ENCODE results near the gene DPY19L3.
A peak's percentile ranks its signal among the peaks of the same experiment; 100 is the strongest.
"Not testable (repeated sequence)": the region's sequence is repeated elsewhere in the genome, so short reads cannot be mapped to it uniquely, and the experiment has no call there.

Gene DPY19L3, protein sequence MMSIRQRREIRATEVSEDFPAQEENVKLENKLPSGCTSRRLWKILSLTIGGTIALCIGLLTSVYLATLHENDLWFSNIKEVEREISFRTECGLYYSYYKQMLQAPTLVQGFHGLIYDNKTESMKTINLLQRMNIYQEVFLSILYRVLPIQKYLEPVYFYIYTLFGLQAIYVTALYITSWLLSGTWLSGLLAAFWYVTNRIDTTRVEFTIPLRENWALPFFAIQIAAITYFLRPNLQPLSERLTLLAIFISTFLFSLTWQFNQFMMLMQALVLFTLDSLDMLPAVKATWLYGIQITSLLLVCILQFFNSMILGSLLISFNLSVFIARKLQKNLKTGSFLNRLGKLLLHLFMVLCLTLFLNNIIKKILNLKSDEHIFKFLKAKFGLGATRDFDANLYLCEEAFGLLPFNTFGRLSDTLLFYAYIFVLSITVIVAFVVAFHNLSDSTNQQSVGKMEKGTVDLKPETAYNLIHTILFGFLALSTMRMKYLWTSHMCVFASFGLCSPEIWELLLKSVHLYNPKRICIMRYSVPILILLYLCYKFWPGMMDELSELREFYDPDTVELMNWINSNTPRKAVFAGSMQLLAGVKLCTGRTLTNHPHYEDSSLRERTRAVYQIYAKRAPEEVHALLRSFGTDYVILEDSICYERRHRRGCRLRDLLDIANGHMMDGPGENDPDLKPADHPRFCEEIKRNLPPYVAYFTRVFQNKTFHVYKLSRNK

DNA sequence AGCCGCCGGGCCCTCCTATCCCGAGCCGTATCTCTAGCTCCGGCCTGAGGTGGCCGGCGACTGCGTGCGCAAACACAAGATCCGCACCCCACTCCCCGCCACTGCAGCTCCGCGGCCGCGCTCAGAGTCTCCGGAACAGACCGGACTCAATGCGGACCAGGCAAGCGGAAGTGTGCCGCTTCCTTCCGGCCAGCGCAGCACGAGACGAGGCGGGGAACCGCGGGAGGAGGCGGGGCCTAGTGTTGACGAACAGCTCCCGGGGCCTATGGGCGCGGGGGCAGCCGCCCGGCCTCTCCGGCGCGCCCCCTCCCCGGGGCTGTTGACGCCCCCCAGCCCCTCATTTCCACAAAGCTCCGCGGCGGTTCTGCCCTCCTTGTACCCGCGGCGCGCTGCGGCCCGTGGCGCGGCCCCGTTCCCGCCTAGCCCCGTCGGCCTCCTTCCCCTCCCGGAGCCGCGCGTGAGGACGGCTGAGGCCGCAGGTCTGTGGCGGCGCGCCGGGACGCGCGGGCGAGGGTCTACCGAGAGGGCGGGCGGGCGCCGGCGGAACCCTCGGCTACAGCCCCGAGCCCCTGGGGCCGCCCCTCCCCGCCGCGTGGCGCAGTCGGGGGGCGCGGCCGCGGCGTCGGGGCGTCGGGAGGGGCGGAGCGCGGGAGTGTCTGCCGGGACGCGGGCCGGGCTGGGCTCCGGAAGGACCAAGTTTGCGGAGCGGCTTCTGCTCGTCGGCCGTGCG lies at the start of gene DPY19L3:
Gene DPY19L3 (plus strand): TSS at position 340 of the 730 bp plus-strand sequence. CDS start 2,484 bp downstream, outside the sequence.
- peak; percentile 92 for DNase-seq (ENCODE audit: insufficient read length, low spot score)

DNA sequence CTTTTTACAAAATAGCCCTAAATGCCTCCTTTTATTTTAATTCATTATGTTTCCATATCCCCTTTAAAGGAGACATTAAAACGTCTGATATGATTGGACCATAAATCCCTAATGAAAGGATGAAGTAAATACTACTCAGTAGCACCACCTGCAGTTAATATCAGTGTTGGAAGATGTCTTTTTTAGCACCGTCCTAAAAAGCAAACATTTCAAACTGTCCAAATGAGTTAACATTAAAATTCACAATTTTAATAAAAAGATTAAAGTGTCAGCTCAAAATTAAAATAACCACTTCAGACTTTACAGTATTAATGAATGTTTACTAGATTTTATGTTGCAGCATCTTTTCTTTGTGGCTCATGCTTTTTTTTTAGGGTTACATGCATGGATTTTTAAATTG lies 47.9 kb upstream of the DPY19L3 start:
- FAIRE-seq (no peak), DNase-seq (ENCODE audit: insufficient read length, low spot score) (no peak)

More for the DNA sequence above, at the start of gene DPY19L3:
- peak; percentile 81 for FAIRE-seq

DNA sequence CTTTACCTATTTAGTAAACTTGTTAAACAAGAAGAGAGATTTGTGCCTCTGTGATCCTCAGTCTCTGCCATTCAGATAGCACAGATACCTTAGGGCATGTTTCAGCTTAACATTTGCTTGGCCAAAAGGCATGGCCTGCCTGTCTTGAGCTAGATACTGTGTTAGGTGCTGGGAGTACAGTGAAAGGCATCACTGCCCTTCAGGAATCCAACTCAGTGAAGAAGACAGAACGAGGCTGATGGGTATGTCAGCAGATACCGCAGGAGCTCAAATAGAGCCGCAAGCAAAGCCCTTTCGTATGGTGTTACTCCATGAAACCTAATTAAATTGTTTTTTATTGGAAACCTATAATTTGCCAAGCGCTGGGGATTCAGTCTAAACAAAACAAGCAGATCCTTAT lies 47.2 kb upstream of the DPY19L3 start:
- FAIRE-seq: no peak
- no peak for DNase-seq (ENCODE audit: insufficient read length, low spot score)

DNA sequence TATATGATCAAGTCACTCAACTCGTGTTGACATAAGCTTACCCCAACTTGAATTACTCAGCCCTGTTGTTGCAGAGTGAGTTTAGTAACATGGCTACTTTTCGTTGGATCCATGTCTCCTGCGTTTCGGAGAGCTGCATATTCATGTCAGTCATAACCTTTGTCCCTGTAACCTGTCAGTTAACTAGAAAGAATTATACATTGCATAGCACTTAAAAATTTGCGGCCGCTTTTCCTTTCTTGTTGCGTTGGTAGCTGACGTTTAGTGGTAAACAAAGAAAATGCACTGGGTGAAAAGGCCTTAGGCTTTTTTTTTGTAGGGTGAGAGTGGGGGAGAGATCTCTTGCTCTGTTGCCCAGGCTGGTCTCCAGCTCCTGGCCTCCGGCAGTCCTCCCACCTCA lies 46.0 kb upstream of the DPY19L3 start:
- FAIRE-seq (no peak), DNase-seq (ENCODE audit: insufficient read length, low spot score) (no peak)

DNA sequence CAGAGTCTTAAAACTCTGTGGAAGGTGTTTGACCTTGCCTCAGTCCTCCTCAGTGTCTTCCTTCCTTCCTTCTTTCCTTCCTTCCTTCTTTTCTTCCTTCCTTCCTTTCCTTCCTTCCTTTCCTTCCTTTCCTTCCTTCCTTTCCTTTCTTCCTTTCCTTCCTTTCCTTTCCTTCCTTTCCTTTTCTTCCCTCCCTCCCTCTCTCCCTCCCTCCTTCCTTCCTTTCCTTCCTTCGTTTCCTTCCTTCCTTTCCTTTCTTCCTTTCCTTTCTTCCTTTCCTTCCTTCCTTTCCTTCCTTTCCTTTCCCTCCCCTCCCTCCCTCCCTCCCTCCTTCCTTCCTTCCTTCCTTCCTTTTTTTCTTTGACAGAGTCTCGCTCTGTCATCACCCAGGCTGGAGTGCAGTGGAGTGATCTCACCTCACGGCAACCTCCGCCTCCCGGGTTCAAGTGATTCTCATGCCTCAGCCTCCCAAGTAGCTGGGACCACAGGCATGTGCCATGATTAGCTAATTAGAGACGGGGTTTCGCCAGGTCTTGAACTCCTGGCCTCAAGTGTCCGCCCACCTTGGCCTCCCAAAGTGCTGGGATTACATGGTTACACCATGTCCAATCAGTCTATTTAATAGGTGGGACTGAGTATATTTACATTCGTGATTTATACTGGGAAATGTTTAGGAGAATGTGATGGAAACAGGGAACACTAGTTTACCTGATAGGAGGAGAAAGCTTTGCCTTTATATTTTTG lies 43.8 kb upstream of the DPY19L3 start:
- no peak for FAIRE-seq

DNA sequence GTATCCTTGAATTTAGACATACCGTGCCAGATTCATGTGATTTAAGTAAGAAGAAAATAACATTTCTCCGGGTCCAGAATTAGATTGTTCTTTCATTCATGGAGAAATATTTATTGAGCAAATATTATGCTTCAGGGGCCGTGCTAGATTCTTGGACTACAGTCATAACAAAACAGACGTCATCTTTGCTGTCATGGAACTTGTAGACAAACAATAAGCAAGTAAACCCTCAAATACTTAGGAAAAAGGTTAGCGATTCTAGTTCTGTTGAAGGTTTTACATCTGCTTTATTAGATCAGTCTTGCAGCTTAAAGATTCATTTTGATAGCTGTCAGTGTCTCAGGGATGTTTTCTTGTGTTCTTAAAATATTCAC lies 43.3 kb upstream of the DPY19L3 start:
- no peak for FAIRE-seq

More for the DNA sequence above, 43.8 kb upstream of the DPY19L3 start:
- DNase-seq (ENCODE audit: insufficient read length, low spot score): no peak

DNA sequence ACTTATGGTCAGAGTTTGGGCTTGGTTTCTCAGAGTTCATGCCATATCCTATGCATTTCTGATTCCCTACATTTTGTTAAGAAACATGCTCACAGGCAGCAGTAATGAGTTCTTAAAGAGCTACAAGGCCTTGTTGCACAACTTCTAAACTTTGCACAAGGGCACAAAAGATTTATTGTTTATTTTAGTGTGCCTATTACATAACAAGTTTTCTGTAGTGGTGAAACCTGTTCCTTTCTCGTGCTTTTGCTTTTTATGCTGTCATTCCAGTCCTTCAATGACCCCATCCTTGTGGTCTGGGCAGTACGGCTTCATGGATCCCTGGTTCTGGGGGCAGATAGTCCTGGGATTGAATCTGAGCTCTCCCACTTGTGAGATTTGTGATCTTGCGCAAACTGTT lies 42.4 kb upstream of the DPY19L3 start:
- no peak for FAIRE-seq
- DNase-seq (ENCODE audit: insufficient read length, low spot score): no peak

More for the DNA sequence above, 43.3 kb upstream of the DPY19L3 start:
- DNase-seq (ENCODE audit: insufficient read length, low spot score): no peak

DNA sequence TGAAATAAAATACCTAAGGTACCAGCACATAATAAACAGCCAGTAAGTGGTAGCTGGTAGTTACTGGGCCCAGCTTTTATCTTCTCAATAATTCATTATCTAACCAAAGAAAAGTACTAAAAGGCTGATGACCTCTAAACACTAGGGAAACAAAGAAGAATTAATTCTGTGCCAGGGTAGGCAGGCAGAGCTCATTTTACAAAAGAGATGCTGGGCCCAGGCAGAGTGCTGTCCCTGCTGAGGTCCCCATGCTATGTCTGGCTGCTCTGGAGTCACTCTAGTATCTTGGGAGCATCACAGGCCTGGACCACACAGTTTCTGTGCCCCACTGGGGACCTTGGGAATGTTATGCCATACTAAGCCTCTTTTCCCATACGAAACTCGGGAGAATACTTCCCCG lies 41.9 kb upstream of the DPY19L3 start:
- FAIRE-seq: no peak
- DNase-seq (ENCODE audit: insufficient read length, low spot score): no peak

DNA sequence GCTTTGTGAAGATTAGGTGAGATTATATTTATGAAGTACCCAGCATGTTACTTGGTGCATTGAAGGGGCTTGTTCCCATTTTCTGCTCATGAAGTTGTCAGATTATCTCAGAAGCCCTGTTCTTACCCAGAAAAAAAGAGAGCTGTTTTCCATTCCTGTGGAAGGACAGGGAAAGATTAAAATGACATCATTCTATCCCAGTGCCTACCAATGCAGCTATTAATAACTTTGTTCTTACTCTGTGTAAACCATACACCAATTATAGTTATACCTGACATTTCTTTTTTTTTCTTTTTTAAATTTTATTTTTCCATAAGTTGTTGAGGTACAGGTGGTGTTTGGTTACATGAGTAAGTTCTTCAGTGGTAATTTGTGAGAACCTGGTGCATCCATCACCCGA lies 41.5 kb upstream of the DPY19L3 start:
- FAIRE-seq (no peak), DNase-seq (ENCODE audit: insufficient read length, low spot score) (no peak)

DNA sequence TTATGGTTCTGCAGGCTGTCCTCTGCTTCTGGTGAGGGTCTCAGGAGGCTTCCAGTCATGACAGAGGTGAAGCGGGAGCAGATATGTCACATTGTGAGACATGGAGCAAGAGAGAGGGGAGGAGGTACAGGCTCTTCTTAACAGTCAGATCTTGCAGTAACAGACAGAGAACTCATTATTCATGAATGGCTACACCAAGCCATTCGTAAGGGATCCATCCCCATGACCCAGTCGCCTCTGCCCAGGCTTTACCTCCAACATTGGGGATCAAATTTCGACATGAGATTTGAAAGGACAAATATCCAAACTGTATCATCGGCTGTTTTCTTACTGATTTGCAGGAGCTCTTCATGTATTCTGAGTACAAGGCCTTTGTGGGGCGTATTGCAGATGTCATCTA lies 38.5 kb upstream of the DPY19L3 start:
- no peak for FAIRE-seq
- no peak for DNase-seq (ENCODE audit: insufficient read length, low spot score)

DNA sequence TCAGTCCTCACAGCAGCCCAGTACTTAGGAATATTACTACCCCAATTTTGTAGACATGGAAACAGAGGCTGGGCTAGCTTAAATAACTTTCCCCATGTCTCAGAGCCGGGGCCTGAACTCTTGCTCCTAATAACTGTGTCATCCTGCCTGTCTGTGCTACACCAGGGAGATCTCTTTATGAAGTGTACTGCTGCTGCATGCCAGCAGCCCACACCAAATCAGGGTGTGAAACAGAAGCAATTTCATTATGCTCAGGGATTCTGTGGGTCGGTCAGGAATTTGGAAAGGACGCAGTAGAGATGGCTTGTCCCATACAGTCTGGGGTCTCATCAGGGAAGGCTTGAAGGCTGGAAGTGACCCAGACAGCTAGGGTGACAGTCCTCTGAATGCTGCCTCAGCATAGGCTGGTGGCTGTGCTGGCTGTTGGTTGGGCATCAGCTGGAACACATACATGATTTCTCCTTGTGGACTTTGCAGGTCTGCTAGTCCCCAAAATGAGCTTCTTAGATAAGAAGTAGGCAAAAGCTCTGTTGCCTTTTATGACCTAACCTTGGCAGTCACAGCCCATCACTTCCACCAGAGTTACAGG lies 37.5 kb upstream of the DPY19L3 start:
- DNase-seq (ENCODE audit: insufficient read length, low spot score) (no peak), FAIRE-seq (no peak)

DNA sequence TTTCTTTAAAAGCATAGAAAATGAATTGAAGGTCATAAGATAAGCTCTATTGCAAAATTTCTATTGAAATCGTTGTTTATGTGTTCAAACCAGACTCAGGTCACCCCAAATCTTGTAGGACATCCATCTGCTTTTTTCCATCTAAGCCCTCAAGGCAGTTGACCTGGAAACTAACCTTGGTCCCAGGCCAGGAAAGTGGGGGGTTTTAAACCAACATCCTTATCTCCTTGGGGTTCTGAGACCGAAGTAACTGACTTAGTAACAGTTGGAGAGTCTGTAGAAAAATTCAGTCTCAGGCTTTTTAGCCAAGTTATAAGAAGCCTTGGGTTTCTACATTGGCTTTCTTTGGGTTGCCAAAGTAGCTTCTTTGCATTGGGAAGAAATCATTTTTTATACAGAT lies 36.8 kb upstream of the DPY19L3 start:
- no peak for DNase-seq (ENCODE audit: insufficient read length, low spot score)
- FAIRE-seq: no peak

DNA sequence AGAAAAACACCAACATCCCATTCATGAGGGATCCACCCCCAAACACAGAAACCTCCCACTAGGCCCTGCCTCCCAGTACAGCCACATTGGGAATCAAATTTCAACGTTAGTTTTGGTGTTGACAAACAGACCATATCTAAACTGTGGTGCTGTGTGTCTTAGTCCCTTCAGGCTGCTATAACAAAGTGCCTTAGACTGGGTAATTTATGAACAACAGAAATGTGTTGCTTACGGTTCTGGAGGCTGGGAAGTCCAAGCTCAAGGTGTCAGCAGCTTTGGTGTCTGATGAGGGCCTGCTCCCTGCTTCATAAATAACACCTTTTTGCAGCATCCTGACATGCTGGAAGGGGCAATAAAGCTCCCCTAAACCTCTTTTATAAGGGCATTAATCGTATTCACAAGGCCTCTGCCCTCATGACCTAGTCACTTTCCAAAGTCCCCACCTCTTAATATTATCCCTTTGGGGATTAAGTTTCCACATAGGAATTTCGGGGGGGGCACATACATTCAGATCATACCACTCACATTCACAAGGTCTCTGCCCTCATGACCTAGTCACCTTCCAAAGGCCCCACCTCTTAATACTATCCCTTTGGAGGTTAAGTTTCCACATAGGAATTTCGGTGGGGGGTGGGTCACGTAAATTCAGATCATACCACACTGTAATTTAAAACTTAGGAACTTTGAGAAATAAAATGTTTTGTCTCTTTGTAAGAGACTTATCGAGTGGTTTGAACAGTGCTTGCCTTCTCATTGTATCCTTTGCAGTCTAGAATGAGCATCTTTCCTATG lies 32.6 kb upstream of the DPY19L3 start:
- FAIRE-seq: no peak
- no peak for DNase-seq (ENCODE audit: insufficient read length, low spot score)

DNA sequence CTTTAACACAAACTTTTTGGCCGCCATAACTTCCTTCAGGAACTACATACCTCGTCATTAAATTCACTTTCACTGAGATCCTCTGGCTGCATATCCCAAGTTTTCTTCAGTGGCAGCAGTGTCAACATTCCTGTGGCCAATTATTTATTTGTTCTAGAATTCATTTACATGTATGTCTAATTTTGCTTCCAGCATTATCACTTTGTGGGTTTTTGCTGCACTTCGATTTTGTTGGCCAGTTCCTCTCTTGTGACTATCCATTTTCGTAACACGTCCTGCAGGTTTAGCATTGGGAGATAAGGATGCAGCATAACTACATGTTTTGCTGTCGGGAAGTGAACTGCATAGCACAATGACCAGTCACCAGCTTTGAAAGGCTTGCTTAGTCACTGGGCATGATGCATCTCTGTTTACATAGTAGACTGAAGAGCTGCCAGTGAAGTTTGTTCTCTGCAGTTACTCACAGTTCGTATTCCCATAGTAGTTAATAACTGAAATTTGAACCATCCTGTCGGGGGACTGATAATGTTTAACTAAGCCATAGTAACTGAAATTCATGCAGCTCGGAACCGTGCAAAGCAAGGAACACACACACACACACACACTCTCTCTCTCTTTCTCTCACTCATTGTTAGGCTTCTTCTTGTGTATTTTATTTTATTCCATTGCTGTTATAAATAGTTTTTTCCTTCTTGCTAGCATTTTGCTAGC lies 31.8 kb upstream of the DPY19L3 start:
- DNase-seq (ENCODE audit: insufficient read length, low spot score): no peak
- no peak for FAIRE-seq

DNA sequence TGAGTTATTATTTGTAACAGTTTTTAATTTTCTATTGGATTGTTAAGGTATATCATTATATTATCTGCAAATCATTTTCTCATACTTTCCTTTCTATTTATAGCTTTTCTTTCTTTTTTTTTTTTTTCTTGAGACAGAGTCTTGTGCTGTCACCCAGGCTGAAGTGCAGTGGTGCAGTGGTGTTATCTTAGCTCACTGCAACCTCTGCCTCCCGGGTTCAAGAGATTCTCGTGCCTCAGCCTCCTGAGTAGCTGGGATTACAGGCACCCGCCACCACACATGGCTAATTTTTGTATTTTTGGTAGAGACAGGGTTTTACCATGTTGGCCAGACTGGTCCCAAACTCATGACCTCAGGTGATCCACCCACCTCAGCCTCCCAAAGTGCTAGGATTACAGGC lies 31.2 kb upstream of the DPY19L3 start:
- FAIRE-seq; DNase-seq (ENCODE audit: insufficient read length, low spot score): not testable (repeated sequence)

DNA sequence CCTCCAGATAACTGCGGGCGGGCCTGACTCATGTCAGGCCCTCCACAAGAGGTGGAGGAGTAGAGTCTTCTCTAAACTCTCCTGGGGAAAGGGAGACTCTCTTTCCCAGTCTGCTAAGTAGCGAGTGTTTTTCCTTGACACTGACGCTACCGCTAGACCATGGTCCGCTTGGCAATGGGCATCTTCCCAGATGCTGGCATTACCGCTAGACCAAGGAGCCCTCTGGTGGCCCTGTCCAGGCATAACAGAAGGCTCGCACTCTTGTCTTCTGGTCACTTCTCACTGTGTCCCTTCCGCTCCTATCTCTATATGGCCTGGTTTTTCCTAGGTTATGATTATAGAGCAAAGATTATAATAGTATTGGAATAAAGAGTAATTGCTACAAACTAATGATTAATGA lies 28.5 kb upstream of the DPY19L3 start:
- DNase-seq (ENCODE audit: insufficient read length, low spot score); FAIRE-seq: not testable (repeated sequence)

DNA sequence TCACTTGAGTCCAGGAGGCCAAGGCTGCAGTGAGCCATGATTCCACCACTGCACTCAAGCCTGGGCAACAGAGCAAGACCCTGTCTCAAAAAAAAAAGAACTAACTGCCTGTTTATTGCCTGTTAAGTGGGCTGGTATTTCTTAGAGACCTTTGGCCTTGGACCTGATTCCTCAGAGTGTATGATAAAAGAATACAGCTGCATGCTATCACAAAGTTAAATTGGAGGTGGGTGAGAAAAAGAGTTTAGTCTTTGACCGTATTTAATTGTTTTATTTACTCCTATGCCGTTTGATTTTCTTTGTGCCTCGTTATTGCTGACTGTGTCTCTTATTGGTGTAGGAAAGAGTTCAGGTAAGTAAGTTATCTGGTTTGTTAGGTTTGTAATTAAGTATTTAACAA lies 25.3 kb upstream of the DPY19L3 start:
- FAIRE-seq: no peak
- DNase-seq (ENCODE audit: insufficient read length, low spot score): no peak

DNA sequence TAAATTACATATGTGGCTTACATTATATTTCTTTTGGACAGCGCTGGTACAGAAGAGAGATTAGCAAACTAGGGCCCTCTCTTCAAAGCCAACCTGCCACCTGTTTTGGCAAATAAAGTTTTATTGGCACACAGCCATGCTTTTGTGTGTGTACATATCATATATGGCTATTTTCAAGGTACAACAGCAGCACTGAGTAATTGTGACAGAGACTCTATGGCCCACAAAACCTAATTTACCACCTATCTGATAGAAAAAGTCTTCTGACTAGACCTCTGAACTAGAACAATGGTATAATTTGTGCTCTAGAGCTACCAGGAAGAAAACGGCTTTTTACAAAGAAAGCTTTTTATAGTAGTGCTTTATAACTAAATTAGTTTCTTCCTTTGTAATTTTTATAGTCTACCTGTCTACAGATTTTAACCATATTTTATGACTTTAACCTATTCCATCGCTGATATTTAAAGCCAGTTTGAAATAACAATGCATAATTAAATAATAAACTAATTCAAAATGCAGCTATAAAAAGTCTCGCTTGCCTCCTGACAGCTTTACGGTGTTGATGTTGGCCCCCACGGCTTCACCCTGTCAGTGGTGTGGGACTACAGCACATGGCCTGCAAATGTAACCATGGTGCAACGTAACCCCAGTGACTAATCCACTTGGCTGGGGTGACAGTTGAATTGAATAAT lies 17.7 kb upstream of the DPY19L3 start:
- DNase-seq (ENCODE audit: insufficient read length, low spot score): no peak
- FAIRE-seq: no peak
